PC-9 (cell line): ENCODE results near the gene CENPX. TPM values are rescaled to one million over a fixed set of nuclear protein-coding genes. Genes with fewer than 3 reads are reported as not detected.

Experiments used
- BruUV-seq: library from RNA; stranded (reverse); fragments of 400-500 nt; replicated peaks from 2 replicates; lab custom pipeline; 2021; lab: Mats Ljungman, UMichigan
- CTCF ChIA-PET: fragments of 300-600 bp; sonication (Branson Sonifier 250); formaldehyde crosslinking; loops from one replicate; lab custom pipeline; 2022; ENCODE audit warnings: antibody characterized with exemption; lab: Charles Lee
- POLR2A ChIA-PET: fragments of 300-600 bp; sonication (Branson Sonifier 250); formaldehyde crosslinking; loops from one replicate; lab custom pipeline; 2022; ENCODE audit warnings: antibody characterized with exemption; ENCODE audit not compliant: unreplicated experiment; lab: Charles Lee
- DNase-seq, 2 experiments: peaks; one replicate each; pipeline versions ENCODE4 v3.0.0 to v3.0.0-alpha.2; 2015 to 2022; ENCODE audit warnings: mixed read lengths in 1 of 2
- H2AFZ ChIP-seq: fragments of 200-600 bp; sonication (generic); 2 replicates; pipeline ENCODE4 v1.8.1; 2017; ENCODE audit warnings: antibody characterized with exemption
- H3F3A ChIP-seq: fragments of 200-600 bp; sonication (generic); 2 replicates; pipeline ENCODE4 v1.8.1; 2017; ENCODE audit warnings: antibody characterized with exemption, mild to moderate bottlenecking, low read depth; ENCODE audit not compliant: insufficient read depth
- H3K27ac ChIP-seq: fragments of 200-600 bp; sonication (generic); 2 replicates; pipeline ENCODE4 v1.6.1; 2016; ENCODE audit warnings: mixed run types
- H3K27me3 ChIP-seq: fragments of 200-600 bp; sonication (generic); 2 replicates; pipeline ENCODE4 v1.6.1; 2016; ENCODE audit warnings: low read depth, mixed run types; ENCODE audit not compliant: insufficient read depth
- H3K36me3 ChIP-seq: fragments of 200-600 bp; sonication (generic); 2 replicates; pipeline ENCODE4 v1.6.1; 2016; ENCODE audit warnings: low read depth, mixed run types
- H3K4me1 ChIP-seq: fragments of 200-600 bp; sonication (generic); replicated peaks from 2 replicates; pipeline ENCODE4 v1.6.1; 2016; ENCODE audit warnings: mixed run types; ENCODE audit not compliant: insufficient read depth
- H3K4me2 ChIP-seq: fragments of 200-600 bp; sonication (generic); 2 replicates; pipeline ENCODE4 v1.6.1; 2017; ENCODE audit warnings: mixed run types
- H3K4me3 ChIP-seq: fragments of 200-600 bp; sonication (generic); 2 replicates; pipeline ENCODE4 v1.6.1; 2016; ENCODE audit warnings: mixed run types
- H3K79me2 ChIP-seq: fragments of 200-600 bp; sonication (generic); 2 replicates; pipeline ENCODE4 v1.6.1; 2017; ENCODE audit warnings: low read depth, mixed run types
- H3K9me2 ChIP-seq: fragments of 200-600 bp; sonication (generic); 2 replicates; pipeline ENCODE4 v1.8.1; 2017; ENCODE audit warnings: mild to moderate bottlenecking; ENCODE audit not compliant: insufficient read depth
- H3K9me3 ChIP-seq: fragments of 200-600 bp; sonication (generic); 2 replicates; pipeline ENCODE4 v1.8.1; 2016; ENCODE audit warnings: low read depth; ENCODE audit not compliant: insufficient read depth
- H4K20me1 ChIP-seq: fragments of 200-600 bp; sonication (generic); 2 replicates; pipeline ENCODE4 v1.8.1; 2017; ENCODE audit not compliant: insufficient read depth
- EZH2 ChIP-seq: fragments of 200-600 bp; sonication (generic); IDR thresholded peaks from 2 replicates; pipeline ENCODE4 v1.8.0; 2017; ENCODE audit warnings: antibody characterized with exemption, low read depth
- intact Hi-C: fragments of 100-400 bp; cut with micrococcal nuclease; formaldehyde crosslinking; loops from one replicate; pipeline ENCODE4 v1.10.0; 2022; ENCODE audit not compliant: unreplicated experiment
- total RNA-seq: library from RNA; stranded (reverse); gene quantifications from 2 replicates; pipeline ENCODE4 v1.2.3, GENCODE V29; 2021
- TF ChIP-seq, protein P1 (sequence below): fragments of 200-600 bp; sonication (generic); conservative IDR thresholded peaks from 2 replicates; pipeline ENCODE4 v1.6.1; 2017; ENCODE audit warnings: mixed run types, antibody characterized with exemption, mild to moderate bottlenecking, moderate library complexity

CENPX gene
- total RNA-seq, 1 experiment from 2014 or later = 132 TPM

DNA sequence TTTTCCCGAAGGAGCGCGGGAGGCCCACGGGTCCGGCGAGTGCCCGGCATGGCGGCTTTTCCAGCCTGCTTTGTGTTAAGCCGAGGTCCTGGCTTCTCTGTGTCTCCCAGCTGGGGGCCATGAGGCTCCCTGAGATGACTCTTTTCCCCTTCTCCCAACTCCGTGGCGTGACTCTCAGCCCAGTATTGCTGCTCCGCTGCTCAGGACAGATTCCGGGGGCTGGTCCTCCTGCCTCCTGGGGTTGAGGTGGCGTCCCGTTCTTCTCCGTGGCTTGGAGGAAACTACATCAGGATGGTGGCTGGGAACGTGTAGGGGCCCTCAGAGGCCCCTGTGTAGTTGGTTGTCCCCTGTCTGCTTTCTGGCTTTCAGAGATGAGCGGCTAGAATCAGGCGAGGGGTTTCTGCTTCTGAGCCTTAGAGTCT, 30.0 kb upstream of the CENPX start:
- no peak for DNase-seq
- Histone ChIP-seq H3F3A (no peaks in the 10 kb centered on the region), H3K4me3 (peak overlapping the region; percentile 76), H3K4me2 (peak overlapping the region; percentile 88), H3K36me3 (no peaks in the 10 kb centered on the region), H3K9me2 (no peaks in the 10 kb centered on the region), H3K79me2 (peaks cover 13% of the 10 kb centered on the region), H3K9me3 (no peaks in the 10 kb centered on the region), H2AFZ (no peak overlapping the region), H3K27ac (no peak overlapping the region), H3K27me3 (no peaks in the 10 kb centered on the region), H3K4me1 (no peaks in the 10 kb centered on the region), H4K20me1 (no peaks in the 10 kb centered on the region)
- BruUV-seq = no TSS peak
- intact Hi-C loops = no loop called here
- ChIA-PET CTCF (no interaction called here), POLR2A (no interaction called here)
- TF ChIP-seq, protein P1, sequence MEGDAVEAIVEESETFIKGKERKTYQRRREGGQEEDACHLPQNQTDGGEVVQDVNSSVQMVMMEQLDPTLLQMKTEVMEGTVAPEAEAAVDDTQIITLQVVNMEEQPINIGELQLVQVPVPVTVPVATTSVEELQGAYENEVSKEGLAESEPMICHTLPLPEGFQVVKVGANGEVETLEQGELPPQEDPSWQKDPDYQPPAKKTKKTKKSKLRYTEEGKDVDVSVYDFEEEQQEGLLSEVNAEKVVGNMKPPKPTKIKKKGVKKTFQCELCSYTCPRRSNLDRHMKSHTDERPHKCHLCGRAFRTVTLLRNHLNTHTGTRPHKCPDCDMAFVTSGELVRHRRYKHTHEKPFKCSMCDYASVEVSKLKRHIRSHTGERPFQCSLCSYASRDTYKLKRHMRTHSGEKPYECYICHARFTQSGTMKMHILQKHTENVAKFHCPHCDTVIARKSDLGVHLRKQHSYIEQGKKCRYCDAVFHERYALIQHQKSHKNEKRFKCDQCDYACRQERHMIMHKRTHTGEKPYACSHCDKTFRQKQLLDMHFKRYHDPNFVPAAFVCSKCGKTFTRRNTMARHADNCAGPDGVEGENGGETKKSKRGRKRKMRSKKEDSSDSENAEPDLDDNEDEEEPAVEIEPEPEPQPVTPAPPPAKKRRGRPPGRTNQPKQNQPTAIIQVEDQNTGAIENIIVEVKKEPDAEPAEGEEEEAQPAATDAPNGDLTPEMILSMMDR = no peak
- no peak for TF ChIP-seq EZH2

DNA sequence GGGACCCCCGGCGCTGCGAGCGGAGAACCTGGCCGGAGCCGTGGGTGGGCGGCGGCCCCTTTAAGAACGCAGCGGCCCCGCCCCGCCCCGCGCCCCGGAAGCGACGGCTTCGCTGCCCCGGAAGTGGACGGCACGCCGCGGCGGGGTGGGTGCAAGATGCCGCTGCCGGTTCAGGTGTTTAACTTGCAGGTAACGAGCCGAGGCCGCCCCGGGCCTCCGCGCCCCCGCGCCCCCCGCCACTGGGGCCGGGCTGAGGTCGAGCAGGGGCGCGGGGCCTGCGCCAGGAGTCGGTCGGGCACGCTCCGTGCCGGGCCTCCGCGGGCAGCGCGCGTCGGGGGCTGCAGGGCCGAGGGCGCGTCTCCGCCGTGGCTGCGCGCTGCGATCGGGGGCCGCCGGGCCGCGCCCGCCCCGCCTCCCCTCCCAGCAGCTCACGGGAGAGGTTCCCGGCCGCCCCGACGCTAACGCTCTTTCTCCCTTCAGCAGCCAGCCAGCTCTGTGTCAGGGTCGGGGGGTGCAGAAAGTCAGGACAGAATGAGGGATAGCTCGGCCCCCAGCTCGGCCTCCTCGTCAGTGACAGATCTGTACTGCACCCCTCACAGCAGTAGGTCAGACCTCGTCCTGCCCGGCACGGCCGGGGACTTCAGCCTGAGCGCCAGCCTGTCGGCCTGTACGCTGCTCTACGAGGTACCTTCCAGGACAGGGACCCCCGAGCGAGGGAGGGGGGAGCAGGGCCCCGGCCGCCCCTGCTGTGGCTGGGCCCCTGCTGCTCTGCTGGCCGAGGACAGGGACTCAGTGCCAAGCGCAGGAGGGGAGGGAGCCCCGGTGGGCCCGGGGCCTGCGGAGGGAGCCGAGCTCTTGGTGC, 29.3 kb upstream of the CENPX start, which contains the start of the genes GPS1 and RFNG:
GPS1 (plus strand) TSS at position 123 of the 862 bp plus-strand sequence; CDS start at position 157, 34 bp downstream.
RFNG (minus strand) TSS at position 36 of the 862 bp plus-strand sequence. CDS start 45 bp downstream, outside the sequence.
- POLR2A ChIA-PET = no interaction called here
- H3K27me3 ChIP-seq = no peaks in the 10 kb centered on the region
- no peaks in the 10 kb centered on the region for H3F3A ChIP-seq
- no peaks in the 10 kb centered on the region for H4K20me1 ChIP-seq
- H3K4me3 ChIP-seq = peak within 1 kb of the TSS; percentile 76
- H3K79me2 ChIP-seq = peaks cover 13% of the 10 kb centered on the region
- DNase-seq = peak; percentile 46 to 80
- H3K36me3 ChIP-seq = no peaks in the 10 kb centered on the region
- no peaks in the 10 kb centered on the region for H3K9me3 ChIP-seq
- intact Hi-C loops = no loop called here
- H3K4me2 ChIP-seq = peak within 1 kb of the TSS; percentile 88
- no peak for TF ChIP-seq EZH2
- TF ChIP-seq, protein P1 = no peak
- no peak within 1 kb of the TSS for H2AFZ ChIP-seq
- no peaks in the 10 kb centered on the region for H3K4me1 ChIP-seq
- TSS peak; percentile 45 for BruUV-seq
- no peak within 1 kb of the TSS for H3K27ac ChIP-seq
- H3K9me2 ChIP-seq = no peaks in the 10 kb centered on the region
- CTCF ChIA-PET = interaction anchor here (0.7 kb wide), 1 partner anchor 30 kb away, joined by 3 read pairs; the partner anchor contains the start of gene CENPX

DNA sequence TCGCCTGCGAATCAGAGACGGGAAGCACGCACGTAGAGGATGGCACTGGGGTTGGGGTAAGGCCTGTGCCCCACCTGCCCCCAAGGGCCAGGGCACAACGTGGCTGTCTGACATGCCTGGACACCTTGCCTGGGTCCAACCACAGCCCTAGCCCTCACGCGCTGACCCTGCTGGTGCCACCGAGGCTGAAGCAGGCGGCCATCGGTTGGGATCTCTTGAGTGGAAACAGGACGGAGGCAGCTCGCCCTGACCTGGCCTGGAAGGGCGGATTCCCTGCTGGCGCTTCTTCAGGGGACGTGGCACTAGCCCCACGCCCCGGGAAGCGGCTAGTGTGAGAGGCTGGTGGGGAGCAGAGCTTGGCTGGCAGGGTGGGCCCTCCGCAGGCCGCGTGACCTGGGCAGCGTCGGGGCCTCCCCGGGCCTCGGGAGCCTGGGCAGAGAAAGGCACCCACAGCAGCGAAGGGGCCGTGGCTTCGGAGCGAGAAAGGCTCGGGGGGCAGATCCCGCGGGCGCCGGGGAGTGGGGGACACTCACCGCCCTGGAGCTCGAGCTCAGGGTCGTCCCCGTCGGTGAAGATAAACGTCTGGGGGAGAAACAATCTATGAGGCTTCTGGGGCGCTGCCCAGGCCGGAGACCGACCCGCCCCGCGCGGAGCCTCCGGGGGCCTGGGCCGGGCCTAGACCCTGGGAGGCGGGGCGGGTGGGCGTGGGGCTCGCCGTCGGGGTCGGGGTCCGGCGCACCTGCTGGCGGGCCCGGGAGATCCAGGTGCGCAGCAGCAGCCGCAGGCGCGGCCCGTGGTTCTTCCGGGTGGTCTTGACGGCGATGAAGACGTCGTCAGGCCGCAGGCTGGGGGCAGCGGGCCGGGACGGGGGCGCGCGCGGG, 28.3 kb upstream of the CENPX start:
- Histone ChIP-seq H3K9me3 (no peaks in the 10 kb centered on the region), H3K4me1 (no peaks in the 10 kb centered on the region), H4K20me1 (no peaks in the 10 kb centered on the region), H3K9me2 (no peaks in the 10 kb centered on the region), H2AFZ (no peak overlapping the region), H3K36me3 (no peaks in the 10 kb centered on the region), H3K27me3 (no peaks in the 10 kb centered on the region), H3K4me3 (peak overlapping the region; percentile 54; the same call in 1 of the 2 replicates), H3F3A (no peaks in the 10 kb centered on the region), H3K27ac (no peak overlapping the region), H3K4me2 (peak overlapping the region; percentile 74), H3K79me2 (peaks cover 13% of the 10 kb centered on the region)
- POLR2A ChIA-PET = no interaction called here
- no peak for DNase-seq
- BruUV-seq = no TSS peak
- TF ChIP-seq EZH2 = no peak
- TF ChIP-seq, protein P1 = no peak
- CTCF ChIA-PET = interaction anchor here (0.7 kb wide), 1 partner anchor 29 kb away, joined by 3 read pairs; the partner anchor contains the start of gene CENPX
- intact Hi-C loops = no loop called here
